Measurements from ENCODE around the gene RANBP17. TPM values are rescaled to one million over a fixed set of nuclear protein-coding genes. Genes with fewer than 3 reads are reported as not detected.

The RANBP17 gene
- polyA plus RNA-seq, 1 donor from 2014 or later = 25.5 TPM

- no peak overlapping the region for H2AFZ ChIP-seq (ENCODE audit: low read depth, low read length)
- peaks cover 3% of the 10 kb centered on the region for H3F3A ChIP-seq (ENCODE audit: insufficient read depth, low read length, poor library complexity, severe bottlenecking)
- no peaks in the 10 kb centered on the region for H3K27me3 ChIP-seq (ENCODE audit: insufficient read depth, low read depth, low read length)
- H4K20me1 ChIP-seq (ENCODE audit: insufficient read depth) = no peaks in the 10 kb centered on the region
- no peaks in the 10 kb centered on the region for H3K9me3 ChIP-seq (ENCODE audit: low read length)
- H3K27ac ChIP-seq (ENCODE audit: low read length) = no peak overlapping the region
- no peak for TF ChIP-seq CTCF (IDR thresholded peaks at IDR 0.05; ENCODE audit: poor library complexity, severe bottlenecking)
- TF ChIP-seq TAF1 (IDR thresholded peaks at IDR 0.05; ENCODE audit: low read depth) = no peak
- TF ChIP-seq SMC3 (conservative IDR thresholded peaks at IDR 0.05; ENCODE audit: poor library complexity) = no peak
- no peak for TF ChIP-seq EZH2 (IDR thresholded peaks at IDR 0.05; ENCODE audit: borderline replicate concordance, insufficient read depth, low read length, poor library complexity, severe bottlenecking)
- TF ChIP-seq MXI1 (conservative IDR thresholded peaks at IDR 0.05; ENCODE audit: poor library complexity, severe bottlenecking) = no peak
- TF ChIP-seq EP300 (conservative IDR thresholded peaks at IDR 0.05; ENCODE audit: poor library complexity, severe bottlenecking) = no peak
- no peak for TF ChIP-seq RAD21 (conservative IDR thresholded peaks at IDR 0.05)
- TF ChIP-seq, protein P1, sequence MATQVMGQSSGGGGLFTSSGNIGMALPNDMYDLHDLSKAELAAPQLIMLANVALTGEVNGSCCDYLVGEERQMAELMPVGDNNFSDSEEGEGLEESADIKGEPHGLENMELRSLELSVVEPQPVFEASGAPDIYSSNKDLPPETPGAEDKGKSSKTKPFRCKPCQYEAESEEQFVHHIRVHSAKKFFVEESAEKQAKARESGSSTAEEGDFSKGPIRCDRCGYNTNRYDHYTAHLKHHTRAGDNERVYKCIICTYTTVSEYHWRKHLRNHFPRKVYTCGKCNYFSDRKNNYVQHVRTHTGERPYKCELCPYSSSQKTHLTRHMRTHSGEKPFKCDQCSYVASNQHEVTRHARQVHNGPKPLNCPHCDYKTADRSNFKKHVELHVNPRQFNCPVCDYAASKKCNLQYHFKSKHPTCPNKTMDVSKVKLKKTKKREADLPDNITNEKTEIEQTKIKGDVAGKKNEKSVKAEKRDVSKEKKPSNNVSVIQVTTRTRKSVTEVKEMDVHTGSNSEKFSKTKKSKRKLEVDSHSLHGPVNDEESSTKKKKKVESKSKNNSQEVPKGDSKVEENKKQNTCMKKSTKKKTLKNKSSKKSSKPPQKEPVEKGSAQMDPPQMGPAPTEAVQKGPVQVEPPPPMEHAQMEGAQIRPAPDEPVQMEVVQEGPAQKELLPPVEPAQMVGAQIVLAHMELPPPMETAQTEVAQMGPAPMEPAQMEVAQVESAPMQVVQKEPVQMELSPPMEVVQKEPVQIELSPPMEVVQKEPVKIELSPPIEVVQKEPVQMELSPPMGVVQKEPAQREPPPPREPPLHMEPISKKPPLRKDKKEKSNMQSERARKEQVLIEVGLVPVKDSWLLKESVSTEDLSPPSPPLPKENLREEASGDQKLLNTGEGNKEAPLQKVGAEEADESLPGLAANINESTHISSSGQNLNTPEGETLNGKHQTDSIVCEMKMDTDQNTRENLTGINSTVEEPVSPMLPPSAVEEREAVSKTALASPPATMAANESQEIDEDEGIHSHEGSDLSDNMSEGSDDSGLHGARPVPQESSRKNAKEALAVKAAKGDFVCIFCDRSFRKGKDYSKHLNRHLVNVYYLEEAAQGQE (IDR thresholded peaks at IDR 0.05; ENCODE audit: borderline replicate concordance) = no peak
- TF ChIP-seq POLR2AphosphoS5 (IDR thresholded peaks at IDR 0.05) = no peak
- no peaks in the 10 kb centered on the region for H3K36me3 ChIP-seq (ENCODE audit: insufficient read depth, low read length)
- no peaks in the 10 kb centered on the region for H3K9me2 ChIP-seq (ENCODE audit: insufficient read depth, low read length)
- no peaks in the 10 kb centered on the region for H3K79me2 ChIP-seq (replicated peaks; ENCODE audit: insufficient read depth, low read length)
- H3K4me2 ChIP-seq (ENCODE audit: low read length) = no peak overlapping the region
- no peak overlapping the region for H3K4me3 ChIP-seq (ENCODE audit: low read length)
- H3K9ac ChIP-seq (ENCODE audit: low read length) = no peak overlapping the region
These were observed 281.4 kb downstream of the RANBP17 start for GRCh38 chr5:171143171-171143570.

GRCh38 chr5:171143926-171144325, 282.1 kb downstream of the RANBP17 start:
- no peaks in the 10 kb centered on the region for H4K20me1 ChIP-seq (ENCODE audit: insufficient read depth)
- no peaks in the 10 kb centered on the region for H3K9me3 ChIP-seq (ENCODE audit: low read length)
- H3K27me3 ChIP-seq (ENCODE audit: insufficient read depth, low read depth, low read length) = no peaks in the 10 kb centered on the region
- no peaks in the 10 kb centered on the region for H3K9me2 ChIP-seq (ENCODE audit: insufficient read depth, low read length)
- H3K36me3 ChIP-seq (ENCODE audit: insufficient read depth, low read length) = no peaks in the 10 kb centered on the region
- H3K79me2 ChIP-seq (replicated peaks; ENCODE audit: insufficient read depth, low read length) = no peaks in the 10 kb centered on the region
- no peak overlapping the region for H3K4me3 ChIP-seq (ENCODE audit: low read length)
- H3K27ac ChIP-seq (ENCODE audit: low read length) = no peak overlapping the region
- TF ChIP-seq POLR2AphosphoS5 (IDR thresholded peaks at IDR 0.05) = no peak
- no peak for TF ChIP-seq TAF1 (IDR thresholded peaks at IDR 0.05; ENCODE audit: low read depth)
- TF ChIP-seq, protein P1 (IDR thresholded peaks at IDR 0.05; ENCODE audit: borderline replicate concordance) = no peak
- no peak for TF ChIP-seq RAD21 (conservative IDR thresholded peaks at IDR 0.05)
- no peak for TF ChIP-seq CTCF (IDR thresholded peaks at IDR 0.05; ENCODE audit: poor library complexity, severe bottlenecking)
- TF ChIP-seq SMC3 (conservative IDR thresholded peaks at IDR 0.05; ENCODE audit: poor library complexity) = no peak
- no peak for TF ChIP-seq EZH2 (IDR thresholded peaks at IDR 0.05; ENCODE audit: borderline replicate concordance, insufficient read depth, low read length, poor library complexity, severe bottlenecking)
- TF ChIP-seq EP300 (conservative IDR thresholded peaks at IDR 0.05; ENCODE audit: poor library complexity, severe bottlenecking) = no peak
- no peak for TF ChIP-seq MXI1 (conservative IDR thresholded peaks at IDR 0.05; ENCODE audit: poor library complexity, severe bottlenecking)
- H3K4me2 ChIP-seq (ENCODE audit: low read length) = no peak overlapping the region
- H3K9ac ChIP-seq (ENCODE audit: low read length) = no peak overlapping the region
- peaks cover 3% of the 10 kb centered on the region for H3F3A ChIP-seq (ENCODE audit: insufficient read depth, low read length, poor library complexity, severe bottlenecking)
- H2AFZ ChIP-seq (ENCODE audit: low read depth, low read length) = no peak overlapping the region
